Endothelial cell of umbilical vein (primary cell): ENCODE data around the gene FAM20B. TPM values are rescaled to one million over a fixed set of nuclear protein-coding genes. Genes with fewer than 3 reads are reported as not detected.
A peak's percentile ranks its signal among the peaks of the same experiment; 100 is the strongest.

ENCODE experiments used
- BruUV-seq: library from RNA; stranded (reverse); fragments of 400-500 nt; replicated peaks from 2 replicates; lab custom pipeline; 2021; lab: Mats Ljungman, UMichigan
- CTCF ChIA-PET: fragments of 300-600, 350-600 bp; sonication (Branson Sonifier 250); formaldehyde crosslinking; loops from one replicate; lab custom pipeline; 2021; ENCODE audit warnings: antibody characterized with exemption, inconsistent platforms; lab: Charles Lee
- POLR2A ChIA-PET: fragments of 300-600, 350-600 bp; sonication (Branson Sonifier 250); formaldehyde crosslinking; loops from one replicate; lab custom pipeline; 2021; ENCODE audit warnings: antibody characterized with exemption, inconsistent platforms; lab: Charles Lee
- DNase-seq: peaks from one replicate; pipeline ENCODE4 v3.0.0-alpha.2; 2011; ENCODE audit warnings: low read depth, low spot score
- FAIRE-seq: peaks from 2 replicates; lab custom pipeline; 2011; peaks lifted over from hg19 to GRCh38; lab: Jason Lieb, UNC
- H2AFZ ChIP-seq: 2 replicates; pipeline ENCODE4 v1.6.0; 2012; ENCODE audit warnings: low read depth, low read length, control low read depth, inconsistent platforms
- H3K27ac ChIP-seq: 2 replicates; pipeline ENCODE4 v1.5.1; 2011; ENCODE audit warnings: low read depth, mild to moderate bottlenecking, control low read depth, low read length, moderate library complexity; ENCODE audit not compliant: insufficient read depth
- H3K27me3 ChIP-seq, 2 experiments: 2 replicates each; pipeline versions ENCODE4 v1.6.0 to v1.6.1; 2011; ENCODE audit warnings: low read length in 2 of 2, mixed read lengths in 1 of 2; ENCODE audit not compliant: control insufficient read depth in 2 of 2, insufficient read depth in 2 of 2
- H3K36me3 ChIP-seq, 2 experiments: 2 replicates in 1 of 2; 3 replicates in 1 of 2; pipeline ENCODE4 v1.5.1; 2011; ENCODE audit warnings: low read length in 2 of 2, mild to moderate bottlenecking in 1 of 2, moderate library complexity in 1 of 2; ENCODE audit not compliant: control insufficient read depth in 2 of 2, insufficient read depth in 2 of 2; ENCODE audit errors: extremely low read depth in 1 of 2
- H3K4me1 ChIP-seq: 3 replicates; pipeline ENCODE4 v1.5.1; 2011; ENCODE audit warnings: mild to moderate bottlenecking, low read length; ENCODE audit not compliant: control insufficient read depth, insufficient read depth; ENCODE audit errors: extremely low read depth
- H3K4me2 ChIP-seq: 2 replicates; pipeline ENCODE4 v1.6.1; 2011; ENCODE audit warnings: low read length, control low read depth, mixed read lengths; ENCODE audit not compliant: insufficient read depth
- H3K4me3 ChIP-seq, 3 experiments: fragments of 200-600 bp in 1 of 3; sonication (generic), shearing (Covaris generic) in 1 of 3; replicated peaks in 1 of 3; 2 replicates each; pipeline ENCODE4 v1.5.1; 2011 to 2016; ENCODE audit warnings: control low read depth in 3 of 3, low read length in 3 of 3, mild to moderate bottlenecking in 2 of 3, inconsistent platforms in 1 of 3, low read depth in 1 of 3, moderate library complexity in 1 of 3; ENCODE audit not compliant: insufficient read depth in 1 of 3
- H3K79me2 ChIP-seq: 2 replicates; pipeline ENCODE4 v1.6.0; 2012; ENCODE audit warnings: low read length, inconsistent platforms; ENCODE audit not compliant: control insufficient read depth, insufficient read depth
- H3K9ac ChIP-seq: replicated peaks from 2 replicates; pipeline ENCODE3; 2011; ENCODE audit warnings: low read length, control low read depth; ENCODE audit not compliant: insufficient read depth; ENCODE audit errors: extremely low read depth
- H3K9me1 ChIP-seq: replicated peaks from 3 replicates; pipeline ENCODE4 v1.6.0; 2011; ENCODE audit warnings: mild to moderate bottlenecking, low read length; ENCODE audit not compliant: control insufficient read depth, insufficient read depth; ENCODE audit errors: extremely low read depth
- H3K9me3 ChIP-seq: replicated peaks from 2 replicates; pipeline ENCODE4 v1.5.1; 2012; ENCODE audit warnings: low read length, inconsistent platforms; ENCODE audit not compliant: control insufficient read depth, insufficient read depth
- H4K20me1 ChIP-seq: replicated peaks from 2 replicates; pipeline ENCODE3; 2011; ENCODE audit warnings: mild to moderate bottlenecking, low read length; ENCODE audit not compliant: control insufficient read depth, insufficient read depth; ENCODE audit errors: extremely low read depth
- EZH2 ChIP-seq: IDR thresholded peaks from 2 replicates; pipeline ENCODE4 v1.6.1; 2012; ENCODE audit warnings: borderline replicate concordance, low read depth, mild to moderate bottlenecking, moderate library complexity, low read length, inconsistent platforms; ENCODE audit not compliant: severe bottlenecking
- GATA2 ChIP-seq: IDR thresholded peaks from 2 replicates; pipeline ENCODE4 v1.7.0; 2011; ENCODE audit warnings: low read depth, mild to moderate bottlenecking, moderate library complexity, mixed read lengths, low read length; ENCODE audit not compliant: insufficient read length, insufficient read depth
- JUN ChIP-seq: IDR thresholded peaks from 2 replicates; pipeline ENCODE4 v1.6.1; 2011; ENCODE audit warnings: borderline replicate concordance, low read depth; ENCODE audit not compliant: insufficient read length, insufficient read depth
- POLR2A ChIP-seq: IDR thresholded peaks from 2 replicates; pipeline ENCODE4 v1.6.1; 2012; ENCODE audit warnings: low read depth, mild to moderate bottlenecking, control low read depth, low read length
- POLR2AphosphoS5 ChIP-seq: IDR thresholded peaks from 2 replicates; pipeline ENCODE4 v1.6.1; 2012; ENCODE audit warnings: low read depth, mild to moderate bottlenecking, control low read depth, low read length, moderate library complexity; ENCODE audit not compliant: insufficient read depth
- dilution Hi-C: fragments of 300-500 bp; cut with MboI; formaldehyde crosslinking; loops from one replicate; pipeline ENCODE4 v1.15.0; 2019; ENCODE audit warnings: low sequenced_read_pairs; ENCODE audit not compliant: extremely low pct_ligation_motif_present
- intact Hi-C: fragments of 100-400 bp; cut with micrococcal nuclease; formaldehyde crosslinking; loops from one replicate; pipeline ENCODE4 v1.10.0; 2022
- polyA plus RNA-seq, 4 experiments: library from polyadenylated mRNA; depleted of rRNA in 3 of 4; stranded (reverse) in 3 of 4; unstranded in 1 of 4; fragments of >200 nt; gene quantifications; 2 replicates each; pipeline versions ENCODE4 v1.2.1 to v1.2.3, GENCODE V29; 2011 to 2012; ENCODE audit warnings: missing spikeins in 1 of 4
- total RNA-seq: library from RNA; stranded (reverse); gene quantifications from 2 replicates; pipeline ENCODE4 v1.2.3, GENCODE V29; 2021
- TF ChIP-seq, protein P1 (sequence below): IDR thresholded peaks from 2 replicates; pipeline ENCODE4 v1.6.1; 2011; ENCODE audit not compliant: insufficient read depth, insufficient read length

The FAM20B gene
- total and polyA plus RNA-seq, 2 donors (not counting 3 experiments of a cell fraction or from before 2014, with no cell fraction given): 10.0 to 35.1 TPM

DNA sequence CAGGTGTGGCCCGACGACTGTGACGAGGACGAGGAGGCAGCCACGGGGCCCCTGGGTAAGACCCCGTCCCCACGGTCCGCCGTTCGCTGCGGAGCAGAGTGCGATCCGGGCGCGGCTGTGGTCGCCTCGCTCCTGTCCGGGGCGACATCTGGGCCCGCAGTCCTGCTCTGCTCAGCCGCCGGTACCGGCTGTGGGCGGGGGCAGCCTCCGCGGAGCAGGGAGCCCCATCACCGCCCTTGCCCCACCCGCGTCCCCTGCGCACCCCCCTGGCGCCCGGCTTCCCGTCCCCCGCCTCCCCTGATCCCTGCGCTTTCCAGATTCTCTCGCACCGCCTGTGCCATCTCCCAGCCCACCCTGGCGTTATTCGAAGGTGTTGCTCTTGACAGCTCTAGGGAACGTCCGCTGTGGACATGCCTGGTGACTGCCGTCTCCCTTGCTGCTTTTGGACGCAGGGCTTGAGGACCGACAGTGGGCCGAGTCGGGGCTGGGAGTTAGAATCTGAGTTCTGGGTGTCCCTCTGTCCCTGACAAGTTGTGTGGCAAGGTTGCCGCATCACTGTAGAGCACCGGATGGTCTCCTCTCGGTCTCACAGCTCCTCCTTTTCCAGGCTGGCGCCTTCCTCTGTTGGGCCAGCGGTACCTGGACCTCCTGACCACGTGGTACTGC is 56.8 kb downstream of the FAM20B start:
- peak; percentile 44 for DNase-seq
- H3K27me3 ChIP-seq: no peaks in the 10 kb centered on the region
- CTCF ChIA-PET: interaction anchor here (0.6 to 4.5 kb wide), 6 partner anchors 108 to 580 kb away, joined by 3 to 27 read pairs (median 3); no protein-coding TSS in a partner anchor
- H3K4me3 ChIP-seq: peak overlapping the region; percentile 68 to 80 (median 77)
- peak overlapping the region; percentile 62 for H3K27ac ChIP-seq
- POLR2A ChIA-PET: interaction anchor here (0.8 kb wide), 1 partner anchor 9 kb away, joined by 3 read pairs; no protein-coding TSS in a partner anchor
- FAIRE-seq: no peak
- peaks cover 12% of the 10 kb centered on the region for H3K79me2 ChIP-seq
- H2AFZ ChIP-seq: peak overlapping the region; percentile 24
- peak overlapping the region; percentile 73 for H3K9ac ChIP-seq
- no peaks in the 10 kb centered on the region for H3K9me3 ChIP-seq
- no peaks in the 10 kb centered on the region for H3K9me1 ChIP-seq
- H3K4me1 ChIP-seq: peaks cover 14% of the 10 kb centered on the region
- TF ChIP-seq POLR2A (no peak), GATA2 (no peak), EZH2 (no peak), POLR2AphosphoS5 (no peak), JUN (no peak)
- TF ChIP-seq, protein P1, sequence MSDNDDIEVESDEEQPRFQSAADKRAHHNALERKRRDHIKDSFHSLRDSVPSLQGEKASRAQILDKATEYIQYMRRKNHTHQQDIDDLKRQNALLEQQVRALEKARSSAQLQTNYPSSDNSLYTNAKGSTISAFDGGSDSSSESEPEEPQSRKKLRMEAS: no peak
- no peaks in the 10 kb centered on the region for H4K20me1 ChIP-seq
- H3K36me3 ChIP-seq: no peaks in the 10 kb centered on the region
- dilution Hi-C loops: no loop called here
- no TSS peak for BruUV-seq
- peak overlapping the region; percentile 91 for H3K4me2 ChIP-seq
- intact Hi-C loops: loop anchor here (5.0 kb wide), 2 partner anchors 550 to 730 kb away; no protein-coding TSS in a partner anchor

GRCh38 chr1:179082999-179083335 is 57.3 kb downstream of the FAM20B start:
- peak overlapping the region; percentile 9 for H3K27ac ChIP-seq
- no peaks in the 10 kb centered on the region for H3K9me1 ChIP-seq
- H4K20me1 ChIP-seq: no peaks in the 10 kb centered on the region
- H2AFZ ChIP-seq: peak overlapping the region; percentile 24
- H3K36me3 ChIP-seq: no peaks in the 10 kb centered on the region
- intact Hi-C loops: loop anchor here (5.0 kb wide), 2 partner anchors 551 to 729 kb away; no protein-coding TSS in a partner anchor
- peaks cover 12% of the 10 kb centered on the region for H3K79me2 ChIP-seq
- BruUV-seq: TSS peak; percentile 13
- H3K9ac ChIP-seq: peak overlapping the region; percentile 73
- dilution Hi-C loops: no loop called here
- FAIRE-seq (peak; percentile 81), DNase-seq (no peak)
- ChIA-PET POLR2A (interaction anchor here (0.8 kb wide), 1 partner anchor 9 kb away, joined by 3 read pairs; no protein-coding TSS in a partner anchor), CTCF (interaction anchor here (0.6 to 1.4 kb wide), 4 partner anchors 108 to 581 kb away, joined by 3 to 4 read pairs (median 3); no protein-coding TSS in a partner anchor)
- peak overlapping the region; percentile 91 for H3K4me2 ChIP-seq
- TF ChIP-seq, protein P1: peak; percentile 58
- TF ChIP-seq EZH2: no peak
- no peaks in the 10 kb centered on the region for H3K27me3 ChIP-seq
- peaks cover 16% of the 10 kb centered on the region for H3K4me1 ChIP-seq
- H3K9me3 ChIP-seq: no peaks in the 10 kb centered on the region
- peak overlapping the region; percentile 68 to 80 (median 77) for H3K4me3 ChIP-seq
